H1 (cell line): ENCODE data around the gene ZNF785. TPM values are rescaled to one million over a fixed set of nuclear protein-coding genes. Genes with fewer than 3 reads are reported as not detected.

ENCODE experiments used
- CBX5 ChIP-seq: fragments of 300-800, 300-1000 bp; sonication (generic); IDR thresholded peaks from 2 replicates; pipeline ENCODE4 v1.7.1; 2016; ENCODE audit warnings: antibody characterized with exemption, low read length, low read depth
- CEBPB ChIP-seq: IDR thresholded peaks from 2 replicates; pipeline ENCODE4 v1.6.1; 2012; ENCODE audit warnings: low read depth, low read length
- EP300 ChIP-seq, 2 experiments: IDR thresholded peaks; 1 replicate in 1 of 2; 2 replicates in 1 of 2; pipeline ENCODE4 v1.6.1; 2011 to 2012; ENCODE audit warnings: low read depth in 2 of 2, low read length in 2 of 2, mild to moderate bottlenecking in 2 of 2, borderline replicate concordance in 1 of 2, inconsistent platforms in 1 of 2, moderate library complexity in 1 of 2
- GTF2F1 ChIP-seq: IDR thresholded peaks from 2 replicates; pipeline ENCODE4 v1.6.1; 2012; ENCODE audit warnings: low read depth, low read length, improper control_type of control experiment, borderline replicate concordance
- MAX ChIP-seq: IDR thresholded peaks from 2 replicates; pipeline ENCODE4 v1.6.1; 2012; ENCODE audit warnings: inconsistent platforms
- POLR2AphosphoS5 ChIP-seq: IDR thresholded peaks from 2 replicates; pipeline ENCODE4 v1.6.1; 2011; ENCODE audit warnings: low read depth, low read length
- SIRT6 ChIP-seq: IDR thresholded peaks from one replicate; pipeline ENCODE4 v1.7.1; 2012; ENCODE audit warnings: low read length, inconsistent platforms
- SP2 ChIP-seq: IDR thresholded peaks from 2 replicates; pipeline ENCODE4 v1.6.1; 2012; ENCODE audit warnings: mild to moderate bottlenecking, low read length, inconsistent platforms
- SRF ChIP-seq: IDR thresholded peaks from 2 replicates; pipeline ENCODE4 v1.6.1; 2011; ENCODE audit warnings: mild to moderate bottlenecking, low read depth, low read length, moderate library complexity
- polyA plus RNA-seq, 7 experiments: library from polyadenylated mRNA; depleted of rRNA in 3 of 7; stranded (reverse) in 5 of 7; unstranded in 2 of 7; fragments of >200 nt in 5 of 7; fragments of 200-250 nt in 2 of 7; gene quantifications; 1 replicate in 5 of 7; 2 replicates in 1 of 7; 4 replicates in 1 of 7; pipeline versions ENCODE4 v1.2.1 to v1.2.3, GENCODE V29; 2011 to 2013; ENCODE audit warnings: missing spikeins in 2 of 7, mixed read lengths in 2 of 7
- total RNA-seq: library from RNA; stranded (reverse); fragmentation: NEBNext Ultra II Directional; extraction: Animal tissue kit (Norgen Biotek cat#: 25700); gene quantifications from 2 replicates; pipeline ENCODE4 v1.2.1, GENCODE V29; 2021
- TF ChIP-seq, protein P1 (sequence below): fragments of 300-600 bp; sonication (generic); IDR thresholded peaks from 2 replicates; pipeline ENCODE4 v1.7.1; 2012; ENCODE audit warnings: low read length, moderate library complexity, mild to moderate bottlenecking, inconsistent platforms; ENCODE audit not compliant: insufficient replicate concordance

The ZNF785 gene
- total and polyA plus RNA-seq, 2 of the 8 experiments (the other 6 are each of a cell fraction or from before 2014, with no cell fraction given): 8.6 to 12.9 TPM

DNA sequence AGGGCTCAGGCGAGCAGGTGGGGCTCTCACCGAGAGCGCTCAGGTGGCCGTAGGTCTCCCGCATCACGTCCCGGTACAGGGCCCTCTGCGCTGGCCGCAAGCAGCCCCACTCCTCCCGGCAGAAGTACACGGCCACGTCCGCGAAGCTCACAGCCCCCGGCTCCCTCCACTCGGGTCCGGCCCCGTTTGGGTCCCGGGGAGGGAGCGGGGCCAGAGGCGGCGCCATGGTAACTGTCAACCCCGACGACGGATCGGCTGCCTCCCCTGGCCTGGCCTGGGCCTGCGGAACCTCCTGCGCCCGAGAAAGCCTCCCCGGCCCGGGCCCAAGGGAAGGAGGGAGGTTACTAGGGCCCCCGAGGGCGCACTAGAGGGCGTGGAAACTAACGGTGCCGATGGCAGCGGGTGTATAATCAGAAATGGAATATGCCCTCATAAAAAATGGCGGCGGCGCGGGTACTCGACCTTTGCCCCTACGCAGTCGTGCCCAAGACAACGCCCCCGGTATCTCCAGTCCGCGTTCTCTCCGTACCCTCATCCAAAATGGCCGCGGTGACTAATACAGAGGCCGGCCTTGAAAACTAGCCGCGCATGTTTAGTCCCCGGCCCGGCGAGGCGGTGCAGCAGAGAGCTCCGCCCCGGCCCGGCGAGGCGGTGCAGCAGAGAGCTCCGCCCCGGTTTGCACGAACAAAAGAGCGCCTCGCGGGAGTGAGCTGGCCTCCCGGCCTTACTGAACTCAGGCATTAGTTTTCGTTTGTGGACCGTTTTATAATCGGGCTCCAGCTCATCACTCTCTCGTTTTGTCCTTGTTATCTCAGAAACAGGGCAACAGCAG, 27.3 kb downstream of the ZNF785 start, which contains the start of gene ZNF764 (continued):
- TF ChIP-seq, protein P1, sequence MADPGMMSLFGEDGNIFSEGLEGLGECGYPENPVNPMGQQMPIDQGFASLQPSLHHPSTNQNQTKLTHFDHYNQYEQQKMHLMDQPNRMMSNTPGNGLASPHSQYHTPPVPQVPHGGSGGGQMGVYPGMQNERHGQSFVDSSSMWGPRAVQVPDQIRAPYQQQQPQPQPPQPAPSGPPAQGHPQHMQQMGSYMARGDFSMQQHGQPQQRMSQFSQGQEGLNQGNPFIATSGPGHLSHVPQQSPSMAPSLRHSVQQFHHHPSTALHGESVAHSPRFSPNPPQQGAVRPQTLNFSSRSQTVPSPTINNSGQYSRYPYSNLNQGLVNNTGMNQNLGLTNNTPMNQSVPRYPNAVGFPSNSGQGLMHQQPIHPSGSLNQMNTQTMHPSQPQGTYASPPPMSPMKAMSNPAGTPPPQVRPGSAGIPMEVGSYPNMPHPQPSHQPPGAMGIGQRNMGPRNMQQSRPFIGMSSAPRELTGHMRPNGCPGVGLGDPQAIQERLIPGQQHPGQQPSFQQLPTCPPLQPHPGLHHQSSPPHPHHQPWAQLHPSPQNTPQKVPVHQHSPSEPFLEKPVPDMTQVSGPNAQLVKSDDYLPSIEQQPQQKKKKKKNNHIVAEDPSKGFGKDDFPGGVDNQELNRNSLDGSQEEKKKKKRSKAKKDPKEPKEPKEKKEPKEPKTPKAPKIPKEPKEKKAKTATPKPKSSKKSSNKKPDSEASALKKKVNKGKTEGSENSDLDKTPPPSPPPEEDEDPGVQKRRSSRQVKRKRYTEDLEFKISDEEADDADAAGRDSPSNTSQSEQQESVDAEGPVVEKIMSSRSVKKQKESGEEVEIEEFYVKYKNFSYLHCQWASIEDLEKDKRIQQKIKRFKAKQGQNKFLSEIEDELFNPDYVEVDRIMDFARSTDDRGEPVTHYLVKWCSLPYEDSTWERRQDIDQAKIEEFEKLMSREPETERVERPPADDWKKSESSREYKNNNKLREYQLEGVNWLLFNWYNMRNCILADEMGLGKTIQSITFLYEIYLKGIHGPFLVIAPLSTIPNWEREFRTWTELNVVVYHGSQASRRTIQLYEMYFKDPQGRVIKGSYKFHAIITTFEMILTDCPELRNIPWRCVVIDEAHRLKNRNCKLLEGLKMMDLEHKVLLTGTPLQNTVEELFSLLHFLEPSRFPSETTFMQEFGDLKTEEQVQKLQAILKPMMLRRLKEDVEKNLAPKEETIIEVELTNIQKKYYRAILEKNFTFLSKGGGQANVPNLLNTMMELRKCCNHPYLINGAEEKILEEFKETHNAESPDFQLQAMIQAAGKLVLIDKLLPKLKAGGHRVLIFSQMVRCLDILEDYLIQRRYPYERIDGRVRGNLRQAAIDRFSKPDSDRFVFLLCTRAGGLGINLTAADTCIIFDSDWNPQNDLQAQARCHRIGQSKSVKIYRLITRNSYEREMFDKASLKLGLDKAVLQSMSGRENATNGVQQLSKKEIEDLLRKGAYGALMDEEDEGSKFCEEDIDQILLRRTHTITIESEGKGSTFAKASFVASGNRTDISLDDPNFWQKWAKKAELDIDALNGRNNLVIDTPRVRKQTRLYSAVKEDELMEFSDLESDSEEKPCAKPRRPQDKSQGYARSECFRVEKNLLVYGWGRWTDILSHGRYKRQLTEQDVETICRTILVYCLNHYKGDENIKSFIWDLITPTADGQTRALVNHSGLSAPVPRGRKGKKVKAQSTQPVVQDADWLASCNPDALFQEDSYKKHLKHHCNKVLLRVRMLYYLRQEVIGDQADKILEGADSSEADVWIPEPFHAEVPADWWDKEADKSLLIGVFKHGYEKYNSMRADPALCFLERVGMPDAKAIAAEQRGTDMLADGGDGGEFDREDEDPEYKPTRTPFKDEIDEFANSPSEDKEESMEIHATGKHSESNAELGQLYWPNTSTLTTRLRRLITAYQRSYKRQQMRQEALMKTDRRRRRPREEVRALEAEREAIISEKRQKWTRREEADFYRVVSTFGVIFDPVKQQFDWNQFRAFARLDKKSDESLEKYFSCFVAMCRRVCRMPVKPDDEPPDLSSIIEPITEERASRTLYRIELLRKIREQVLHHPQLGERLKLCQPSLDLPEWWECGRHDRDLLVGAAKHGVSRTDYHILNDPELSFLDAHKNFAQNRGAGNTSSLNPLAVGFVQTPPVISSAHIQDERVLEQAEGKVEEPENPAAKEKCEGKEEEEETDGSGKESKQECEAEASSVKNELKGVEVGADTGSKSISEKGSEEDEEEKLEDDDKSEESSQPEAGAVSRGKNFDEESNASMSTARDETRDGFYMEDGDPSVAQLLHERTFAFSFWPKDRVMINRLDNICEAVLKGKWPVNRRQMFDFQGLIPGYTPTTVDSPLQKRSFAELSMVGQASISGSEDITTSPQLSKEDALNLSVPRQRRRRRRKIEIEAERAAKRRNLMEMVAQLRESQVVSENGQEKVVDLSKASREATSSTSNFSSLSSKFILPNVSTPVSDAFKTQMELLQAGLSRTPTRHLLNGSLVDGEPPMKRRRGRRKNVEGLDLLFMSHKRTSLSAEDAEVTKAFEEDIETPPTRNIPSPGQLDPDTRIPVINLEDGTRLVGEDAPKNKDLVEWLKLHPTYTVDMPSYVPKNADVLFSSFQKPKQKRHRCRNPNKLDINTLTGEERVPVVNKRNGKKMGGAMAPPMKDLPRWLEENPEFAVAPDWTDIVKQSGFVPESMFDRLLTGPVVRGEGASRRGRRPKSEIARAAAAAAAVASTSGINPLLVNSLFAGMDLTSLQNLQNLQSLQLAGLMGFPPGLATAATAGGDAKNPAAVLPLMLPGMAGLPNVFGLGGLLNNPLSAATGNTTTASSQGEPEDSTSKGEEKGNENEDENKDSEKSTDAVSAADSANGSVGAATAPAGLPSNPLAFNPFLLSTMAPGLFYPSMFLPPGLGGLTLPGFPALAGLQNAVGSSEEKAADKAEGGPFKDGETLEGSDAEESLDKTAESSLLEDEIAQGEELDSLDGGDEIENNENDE: no peak
- TF ChIP-seq SP2: no peak
- TF ChIP-seq EP300 (IDR thresholded peaks at IDR 0.05; ENCODE audit: borderline replicate concordance in 1 of 2, low read depth in 2 of 2, low read length in 2 of 2): no peak
- no peak for TF ChIP-seq CEBPB
- TF ChIP-seq GTF2F1: no peak
- no peak for TF ChIP-seq SIRT6
- no peak for TF ChIP-seq POLR2AphosphoS5
- peak; percentile 3 for TF ChIP-seq MAX
- TF ChIP-seq CBX5: no peak
- TF ChIP-seq SRF: no peak
